ENCODE data around the gene LRMDA.
"Not testable (repeated sequence)": the region's sequence is repeated elsewhere in the genome, so short reads cannot be mapped to it uniquely, and the experiment has no call there.

Gene LRMDA

GRCh38 chr10:75613685-75614504, 182.5 kb downstream of the LRMDA start:
- no peak for DNase-seq (ENCODE audit: low read depth)

- DNase-seq (ENCODE audit: low read depth): no peak
Observed at GRCh38 chr10:75616076-75616475, 184.7 kb downstream of the LRMDA start.

GRCh38 chr10:75616874-75617478, 185.6 kb downstream of the LRMDA start:
- no peak for DNase-seq (ENCODE audit: low read depth)

- DNase-seq (ENCODE audit: low read depth): no peak
Observed at GRCh38 chr10:75617485-75618155, 186.2 kb downstream of the LRMDA start.

GRCh38 chr10:75619635-75620034, 188.2 kb downstream of the LRMDA start:
- DNase-seq (ENCODE audit: low read depth): no peak

GRCh38 chr10:75620356-75620755, 188.9 kb downstream of the LRMDA start:
- DNase-seq (ENCODE audit: low read depth): no peak

- DNase-seq (ENCODE audit: low read depth): not testable (repeated sequence)
Observed at GRCh38 chr10:75621003-75621402, 189.6 kb downstream of the LRMDA start.

- DNase-seq (ENCODE audit: low read depth): no peak
Observed at GRCh38 chr10:75622503-75622902, 191.1 kb downstream of the LRMDA start.

GRCh38 chr10:75623310-75624093, 192.1 kb downstream of the LRMDA start:
- no peak for DNase-seq (ENCODE audit: low read depth)

- DNase-seq (ENCODE audit: low read depth): no peak
Observed at GRCh38 chr10:75624638-75625037, 193.2 kb downstream of the LRMDA start.

- no peak for DNase-seq (ENCODE audit: low read depth)
Observed at GRCh38 chr10:75630746-75631145, 199.3 kb downstream of the LRMDA start.

- DNase-seq (ENCODE audit: low read depth): no peak
Observed at GRCh38 chr10:75632805-75633462, 201.5 kb downstream of the LRMDA start.

- DNase-seq (ENCODE audit: low read depth): no peak
Observed at GRCh38 chr10:75633568-75633967, 202.1 kb downstream of the LRMDA start.

GRCh38 chr10:75634947-75635346, 203.5 kb downstream of the LRMDA start:
- DNase-seq (ENCODE audit: low read depth): no peak

GRCh38 chr10:75638752-75639151, 207.3 kb downstream of the LRMDA start:
- no peak for DNase-seq (ENCODE audit: low read depth)

GRCh38 chr10:75639736-75640135, 208.3 kb downstream of the LRMDA start:
- no peak for DNase-seq (ENCODE audit: low read depth)

- DNase-seq (ENCODE audit: low read depth): no peak
Observed at GRCh38 chr10:75640381-75640780, 209.0 kb downstream of the LRMDA start.

- DNase-seq (ENCODE audit: low read depth): no peak
Observed at GRCh38 chr10:75640803-75641202, 209.4 kb downstream of the LRMDA start.

- DNase-seq (ENCODE audit: low read depth): no peak
Observed at GRCh38 chr10:75643405-75643804, 212.0 kb downstream of the LRMDA start.

- DNase-seq (ENCODE audit: low read depth): no peak
Observed at GRCh38 chr10:75643944-75644692, 212.7 kb downstream of the LRMDA start.

GRCh38 chr10:75645704-75646103, 214.3 kb downstream of the LRMDA start:
- no peak for DNase-seq (ENCODE audit: low read depth)

All from activated T-helper 9 cell treated with anti-CD3 and anti-CD28 coated beads, Interleukin-2, amount 50 U/mL, for 16 hours (primary cell).